Measurements from ENCODE around the gene INO80C.

The INO80C gene

GRCh38 chr18:35506024-35506712 is 8.4 kb upstream of the INO80C start:
- no peak overlapping the region for H2AFZ ChIP-seq (ENCODE audit: low read length)

GRCh38 chr18:35504996-35505395 is 7.2 kb upstream of the INO80C start:
- Histone ChIP-seq H3K9me2 (ENCODE audit: low read depth, low read length) (no peaks in the 10 kb centered on the region), H3K4me2 (ENCODE audit: low read length) (no peak overlapping the region), H3K79me2 (ENCODE audit: insufficient read depth, low read length) (no peaks in the 10 kb centered on the region), H3K4me3 (ENCODE audit: low read depth, low read length, poor library complexity, severe bottlenecking) (no peak overlapping the region), H4K20me1 (ENCODE audit: insufficient read depth, low read length) (no peaks in the 10 kb centered on the region), H3K9me3 (ENCODE audit: low read length) (no peaks in the 10 kb centered on the region), H3K27ac (ENCODE audit: low read depth, low read length, poor library complexity, severe bottlenecking) (no peak overlapping the region), H3K27me3 (ENCODE audit: insufficient read depth, low read length) (no peaks in the 10 kb centered on the region), H2AFZ (ENCODE audit: low read length) (no peak overlapping the region), H3K36me3 (ENCODE audit: insufficient read depth, low read length) (no peaks in the 10 kb centered on the region), H3K9ac (ENCODE audit: low read length) (no peak overlapping the region), H3K4me1 (ENCODE audit: insufficient read depth, low read length, severe bottlenecking) (no peaks in the 10 kb centered on the region), H3F3A (ENCODE audit: insufficient read depth, low read length) (no peaks in the 10 kb centered on the region)
- TF ChIP-seq CTCF (IDR thresholded peaks at IDR 0.05; ENCODE audit: low read length) (no peak), EZH2 (IDR thresholded peaks at IDR 0.05; ENCODE audit: borderline replicate concordance, low read length) (no peak)

More at GRCh38 chr18:35506024-35506712, 8.4 kb upstream of the INO80C start:
- H3K4me2 ChIP-seq (ENCODE audit: low read length) = no peak overlapping the region
- no peaks in the 10 kb centered on the region for H3K79me2 ChIP-seq (ENCODE audit: insufficient read depth, low read length)
- H4K20me1 ChIP-seq (ENCODE audit: insufficient read depth, low read length) = no peaks in the 10 kb centered on the region
- no peaks in the 10 kb centered on the region for H3K9me3 ChIP-seq (ENCODE audit: low read length)
- H3K27me3 ChIP-seq (ENCODE audit: insufficient read depth, low read length) = no peaks in the 10 kb centered on the region
- no peak overlapping the region for H3K27ac ChIP-seq (ENCODE audit: low read depth, low read length, poor library complexity, severe bottlenecking)
- H3K36me3 ChIP-seq (ENCODE audit: insufficient read depth, low read length) = no peaks in the 10 kb centered on the region
- H3K9me2 ChIP-seq (ENCODE audit: low read depth, low read length) = no peaks in the 10 kb centered on the region
- no peak overlapping the region for H3K9ac ChIP-seq (ENCODE audit: low read length)
- H3K4me3 ChIP-seq (ENCODE audit: low read depth, low read length, poor library complexity, severe bottlenecking) = no peak overlapping the region
- TF ChIP-seq EZH2 (IDR thresholded peaks at IDR 0.05; ENCODE audit: borderline replicate concordance, low read length) (no peak), CTCF (IDR thresholded peaks at IDR 0.05; ENCODE audit: low read length) (no peak)
- H3K4me1 ChIP-seq (ENCODE audit: insufficient read depth, low read length, severe bottlenecking) = no peaks in the 10 kb centered on the region
- no peaks in the 10 kb centered on the region for H3F3A ChIP-seq (ENCODE audit: insufficient read depth, low read length)

- no peaks in the 10 kb centered on the region for H3K27me3 ChIP-seq (ENCODE audit: insufficient read depth, low read length)
- no peaks in the 10 kb centered on the region for H3F3A ChIP-seq (ENCODE audit: insufficient read depth, low read length)
- no peaks in the 10 kb centered on the region for H4K20me1 ChIP-seq (ENCODE audit: insufficient read depth, low read length)
- H3K4me3 ChIP-seq (ENCODE audit: low read depth, low read length, poor library complexity, severe bottlenecking) = no peak overlapping the region
- H3K4me2 ChIP-seq (ENCODE audit: low read length) = no peak overlapping the region
- no peaks in the 10 kb centered on the region for H3K9me2 ChIP-seq (ENCODE audit: low read depth, low read length)
- TF ChIP-seq CTCF (IDR thresholded peaks at IDR 0.05; ENCODE audit: low read length) (no peak), EZH2 (IDR thresholded peaks at IDR 0.05; ENCODE audit: borderline replicate concordance, low read length) (no peak)
- H3K9me3 ChIP-seq (ENCODE audit: low read length) = no peaks in the 10 kb centered on the region
- H3K79me2 ChIP-seq (ENCODE audit: insufficient read depth, low read length) = no peaks in the 10 kb centered on the region
- peaks cover 7% of the 10 kb centered on the region for H3K4me1 ChIP-seq (ENCODE audit: insufficient read depth, low read length, severe bottlenecking)
- H2AFZ ChIP-seq (ENCODE audit: low read length) = no peak overlapping the region
- H3K36me3 ChIP-seq (ENCODE audit: insufficient read depth, low read length) = no peaks in the 10 kb centered on the region
- H3K27ac ChIP-seq (ENCODE audit: low read depth, low read length, poor library complexity, severe bottlenecking) = no peak overlapping the region
- H3K9ac ChIP-seq (ENCODE audit: low read length) = no peak overlapping the region
Measured at GRCh38 chr18:35502052-35502451, 4.3 kb upstream of the INO80C start.
